NCI-H187 (cell line): ENCODE results near the gene HIGD1B.

Experiments used
- DNase-seq, 2 experiments: peaks; one replicate each; lab custom pipeline; 2025; lab: John Stamatoyannopoulos, UW

HIGD1B gene

DNA sequence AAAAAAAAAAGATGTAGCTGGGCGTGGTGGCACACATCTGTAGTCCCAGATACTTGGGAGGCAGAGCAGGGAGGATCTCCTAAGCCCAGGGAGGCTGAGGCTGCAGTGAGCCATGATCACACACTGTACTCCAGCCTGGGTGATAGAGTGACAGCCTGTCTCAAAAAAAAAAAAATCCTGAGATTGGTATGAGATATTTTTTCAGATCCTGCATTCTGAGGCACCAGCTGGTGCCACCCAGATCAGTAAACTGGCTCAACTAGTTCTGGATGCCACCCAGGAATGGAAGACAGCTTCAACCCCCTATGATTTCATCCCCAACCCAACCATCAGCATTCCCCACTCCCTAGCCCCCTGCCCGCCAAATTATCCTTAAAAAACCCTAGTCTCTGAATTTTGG, 10.5 kb upstream of the HIGD1B start:
- DNase-seq = no peak

DNA sequence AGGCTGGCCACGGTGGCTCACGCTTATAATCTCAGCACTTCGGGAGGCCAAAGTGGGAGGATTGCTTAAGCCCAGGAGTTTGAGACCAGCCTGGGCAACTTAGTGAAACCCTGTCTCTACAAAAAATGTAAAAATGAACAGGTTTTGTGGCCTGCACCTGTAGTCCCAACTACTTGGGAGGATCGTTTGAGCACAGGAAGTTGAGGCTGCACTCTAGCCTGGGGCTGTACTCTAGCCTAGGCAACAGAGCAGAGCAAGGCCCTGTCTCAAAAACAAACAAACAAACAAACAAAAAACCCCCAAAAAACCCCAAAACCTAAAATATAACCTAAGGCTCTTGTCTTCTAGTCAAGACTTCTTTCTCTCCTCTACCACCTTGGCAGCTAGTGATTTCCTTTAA, 7.4 kb upstream of the HIGD1B start:
- DNase-seq = no peak

DNA sequence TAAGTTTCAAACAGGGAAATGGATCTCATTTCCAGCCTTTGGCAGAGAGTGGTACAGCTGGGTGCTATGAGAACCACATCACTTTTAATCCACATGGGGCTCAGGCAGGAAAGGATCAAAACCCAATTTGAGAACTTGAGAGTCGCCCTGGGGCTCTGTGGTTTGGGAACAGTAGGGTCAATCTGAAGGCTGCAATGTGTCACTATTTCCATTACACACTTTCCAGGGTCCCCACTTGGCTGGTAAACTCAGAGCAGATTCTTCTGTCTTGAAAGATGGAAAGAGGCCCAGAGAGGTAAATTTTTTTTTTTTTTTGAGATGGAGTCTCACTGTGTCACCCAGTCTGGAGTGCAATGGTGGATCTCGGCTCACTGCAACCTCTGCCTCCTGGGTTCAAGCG, 6.7 kb upstream of the HIGD1B start:
- DNase-seq = no peak

DNA sequence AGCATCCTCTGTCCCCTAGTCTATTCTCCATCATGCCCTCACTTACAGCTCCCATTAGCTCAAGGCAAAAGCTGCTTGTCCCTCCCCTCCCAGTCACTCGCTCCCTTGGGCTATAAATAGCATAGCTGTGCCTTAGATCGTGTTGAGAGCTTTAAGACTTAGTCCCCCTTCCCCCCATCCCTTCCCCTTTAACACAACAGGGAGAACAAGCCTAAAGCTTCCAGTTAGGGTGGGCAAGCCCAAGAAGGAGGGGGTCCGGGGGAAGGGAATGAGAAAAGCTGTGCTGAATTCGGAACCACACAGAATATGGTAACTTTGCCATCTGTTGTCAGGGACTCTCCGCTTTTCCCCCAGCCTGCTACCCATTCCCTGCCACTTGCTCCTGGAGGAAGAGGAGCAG, 4.9 kb upstream of the HIGD1B start:
- no peak for DNase-seq

DNA sequence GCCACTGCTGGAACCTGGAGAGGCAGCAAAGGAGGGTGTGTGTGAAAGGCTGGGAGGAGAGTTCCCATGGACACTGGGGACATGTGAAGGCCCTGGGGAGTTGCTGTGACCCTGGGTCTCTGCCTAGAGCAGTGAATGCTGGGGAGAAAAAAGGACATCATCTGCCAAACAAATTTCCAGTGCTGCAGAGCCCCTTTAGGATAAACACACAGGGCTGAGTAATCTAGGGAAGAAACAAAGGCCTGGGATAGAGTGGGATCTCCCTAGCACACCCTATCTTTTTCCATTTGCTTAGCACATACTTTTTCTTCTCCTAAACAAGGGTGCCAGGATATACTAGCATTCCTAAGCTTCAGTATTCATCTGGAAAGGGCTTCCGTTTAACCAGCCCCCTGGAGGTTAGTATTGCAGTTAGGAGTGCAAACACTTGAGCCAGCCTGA, 3.3 kb upstream of the HIGD1B start:
- no peak for DNase-seq

DNA sequence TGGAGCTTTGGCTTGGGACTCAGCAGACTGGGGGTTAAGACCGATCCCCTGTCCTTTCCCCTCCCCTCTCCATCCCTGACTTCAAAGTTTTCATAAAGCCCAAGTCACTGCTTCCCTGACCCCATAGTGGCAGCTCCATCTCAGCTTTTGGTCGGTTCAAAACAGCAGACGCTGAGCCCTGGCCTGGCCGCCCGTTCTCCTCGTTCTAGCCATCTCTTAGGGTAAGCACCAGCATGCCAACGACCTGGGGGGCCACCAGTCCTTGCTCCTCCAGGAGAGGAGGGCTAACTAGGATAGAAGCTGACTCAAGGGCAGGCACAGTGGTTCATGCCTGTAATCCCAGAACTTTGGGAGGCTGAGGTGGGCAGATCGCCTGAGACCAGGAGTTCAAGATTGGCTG, 1.5 kb upstream of the HIGD1B start:
- no peak for DNase-seq

DNA sequence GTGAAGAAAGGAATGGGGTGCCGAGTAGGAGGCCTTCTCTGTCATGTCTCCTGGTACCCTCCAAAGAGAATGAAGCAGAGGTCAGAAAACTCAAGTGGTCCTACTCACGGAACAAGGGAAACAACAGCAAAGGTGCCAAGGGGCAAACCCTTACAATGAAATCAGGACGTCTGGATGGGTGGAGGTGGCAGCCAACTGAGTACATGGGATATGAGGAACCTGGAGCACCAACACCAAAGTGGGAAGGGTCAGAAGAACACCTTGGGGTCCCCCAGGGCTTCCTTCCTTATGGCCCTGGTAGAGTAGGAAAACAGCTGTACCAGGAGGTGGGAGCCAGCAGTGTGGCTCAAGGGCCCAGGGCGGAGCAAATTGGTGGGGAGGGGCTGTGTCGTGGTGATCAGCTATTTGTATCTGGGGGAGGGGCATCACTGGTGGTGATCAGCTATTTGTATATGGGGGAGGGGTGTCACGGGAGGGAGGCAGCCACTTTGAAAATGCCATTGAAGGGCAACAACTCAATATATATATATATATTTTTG, 643 bp downstream of the HIGD1B start:
- no peak for DNase-seq

DNA sequence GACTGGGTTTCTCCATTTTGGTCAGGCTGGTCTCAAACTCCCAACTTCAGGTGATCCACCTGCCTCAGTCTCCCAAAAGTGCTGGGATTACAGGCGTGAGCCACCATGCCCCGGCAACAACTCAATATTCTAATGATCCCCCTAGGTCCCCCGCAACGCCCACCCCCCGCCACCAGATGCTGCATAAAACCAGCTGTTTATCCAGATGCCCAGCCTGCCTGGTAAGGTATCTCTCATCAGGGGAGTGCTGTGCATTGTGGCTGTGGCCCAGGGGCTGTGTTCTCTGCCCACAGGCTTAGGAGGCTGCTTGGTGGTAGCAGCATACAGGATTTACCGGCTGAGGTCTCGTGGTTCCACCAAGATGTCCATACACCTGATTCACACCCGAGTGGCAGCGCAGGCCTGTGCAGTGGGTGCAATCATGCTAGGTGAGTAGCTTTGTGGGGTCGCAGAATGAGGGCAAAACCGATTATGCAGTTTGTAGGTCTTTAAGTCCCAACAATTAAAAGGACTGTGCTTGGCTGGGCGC, 1.3 kb downstream of the HIGD1B start:
- DNase-seq = no peak

DNA sequence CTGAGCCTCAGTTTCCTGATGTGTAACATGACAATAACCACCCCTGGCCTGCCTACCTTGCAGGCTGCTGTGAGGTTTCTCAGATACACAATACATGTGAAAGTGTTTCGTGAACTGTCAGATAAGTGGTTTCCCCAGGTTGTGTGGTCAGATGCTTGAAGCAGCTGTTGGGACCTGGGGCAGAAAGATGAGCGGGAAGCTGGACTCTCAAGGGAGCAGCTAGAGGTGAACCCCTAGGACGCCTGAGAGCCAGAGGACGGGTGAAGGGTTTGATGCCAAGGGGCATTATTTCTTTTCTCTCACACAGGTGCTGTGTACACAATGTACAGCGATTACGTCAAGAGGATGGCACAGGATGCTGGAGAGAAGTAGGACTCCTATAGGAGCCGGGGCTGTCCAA, 2.3 kb downstream of the HIGD1B start:
- DNase-seq = no peak

DNA sequence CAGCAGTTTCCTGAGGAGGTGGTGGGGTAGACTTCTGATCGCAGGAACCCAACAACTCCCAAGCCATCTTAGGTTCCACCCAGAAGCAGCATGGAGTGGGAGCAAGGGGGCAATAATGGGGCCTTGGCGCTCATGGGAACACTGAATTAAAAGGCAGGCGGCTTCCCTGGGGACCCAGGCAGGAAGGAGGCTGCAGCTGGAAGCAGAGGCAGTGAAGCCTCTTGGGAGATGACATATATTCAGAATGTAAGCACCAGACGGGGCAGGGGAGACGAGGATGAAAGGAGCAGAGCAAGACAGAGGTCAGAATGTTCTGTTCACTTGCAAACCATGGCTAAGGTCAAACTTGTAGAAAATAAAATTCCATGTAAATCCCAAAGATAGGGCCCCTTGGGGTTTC, 2.9 kb downstream of the HIGD1B start:
- DNase-seq = no peak

DNA sequence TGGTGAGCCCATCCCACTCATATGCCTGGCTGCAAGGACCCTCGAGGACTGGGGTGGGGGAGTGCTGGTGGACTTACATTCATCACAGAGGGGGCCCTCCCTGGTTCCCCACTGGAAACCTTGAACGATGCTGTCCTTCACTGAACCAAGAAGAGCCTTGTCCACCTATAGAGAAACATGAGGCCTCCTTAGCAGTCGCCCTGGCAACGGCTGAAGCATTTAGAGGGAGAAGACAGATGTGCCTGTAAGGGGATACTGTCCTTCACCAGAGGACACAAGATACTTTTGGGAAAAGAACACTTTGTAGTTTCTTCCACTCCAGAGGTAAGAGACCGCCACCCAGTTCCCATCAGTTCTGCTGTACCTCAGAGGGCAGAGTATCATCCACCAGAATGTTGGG, 6.5 kb downstream of the HIGD1B start:
- no peak for DNase-seq

DNA sequence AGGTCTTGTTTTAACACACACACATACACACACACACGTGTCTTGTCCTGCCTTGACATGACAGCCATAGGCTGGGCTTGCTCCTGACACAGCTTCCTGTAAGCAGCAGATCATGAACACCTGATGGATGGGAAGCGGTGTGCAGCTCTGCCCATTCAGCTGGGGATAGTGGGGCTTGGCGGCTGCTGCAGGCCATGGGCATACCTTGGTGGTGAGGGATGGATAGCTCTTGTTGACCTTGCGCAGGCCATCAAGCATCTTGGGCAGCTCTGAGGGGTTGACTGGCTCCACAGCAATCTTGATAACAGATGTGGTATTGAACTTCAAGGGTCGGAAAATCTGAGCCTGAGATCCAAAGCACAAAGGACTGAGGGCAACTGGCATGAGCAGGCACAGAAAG, 12.0 kb downstream of the HIGD1B start:
- no peak for DNase-seq

DNA sequence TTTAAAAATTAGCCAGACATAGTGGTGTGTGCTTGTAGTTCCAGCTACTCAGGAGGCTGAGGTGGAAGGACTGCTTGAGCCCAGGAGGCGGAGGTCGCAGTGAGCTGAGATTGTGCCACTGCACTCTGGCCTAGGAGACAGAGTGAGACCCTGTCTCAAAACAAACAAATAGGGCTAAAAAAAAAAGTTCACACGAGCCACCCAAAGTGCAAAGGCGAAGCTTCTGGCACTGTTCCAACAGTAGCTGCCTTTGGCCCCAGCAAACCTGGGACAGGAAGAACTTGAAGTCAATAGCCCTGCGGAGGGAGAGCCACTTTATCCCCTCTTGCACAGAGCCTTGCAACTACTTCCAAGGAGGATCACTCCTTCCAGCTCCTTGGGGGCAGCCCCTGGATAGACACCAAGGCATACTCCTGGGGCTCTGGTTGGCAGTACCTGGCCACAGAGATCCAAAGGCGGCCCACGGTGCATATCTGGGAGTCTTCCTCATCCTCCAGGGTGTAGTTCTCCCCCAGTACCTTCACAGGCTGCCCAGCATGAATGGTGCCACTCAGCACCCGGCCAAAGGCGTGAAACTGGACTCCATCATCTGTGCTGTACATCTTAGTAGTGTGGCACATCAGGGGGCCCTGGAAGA, 14.7 kb downstream of the HIGD1B start:
- DNase-seq = no peak

DNA sequence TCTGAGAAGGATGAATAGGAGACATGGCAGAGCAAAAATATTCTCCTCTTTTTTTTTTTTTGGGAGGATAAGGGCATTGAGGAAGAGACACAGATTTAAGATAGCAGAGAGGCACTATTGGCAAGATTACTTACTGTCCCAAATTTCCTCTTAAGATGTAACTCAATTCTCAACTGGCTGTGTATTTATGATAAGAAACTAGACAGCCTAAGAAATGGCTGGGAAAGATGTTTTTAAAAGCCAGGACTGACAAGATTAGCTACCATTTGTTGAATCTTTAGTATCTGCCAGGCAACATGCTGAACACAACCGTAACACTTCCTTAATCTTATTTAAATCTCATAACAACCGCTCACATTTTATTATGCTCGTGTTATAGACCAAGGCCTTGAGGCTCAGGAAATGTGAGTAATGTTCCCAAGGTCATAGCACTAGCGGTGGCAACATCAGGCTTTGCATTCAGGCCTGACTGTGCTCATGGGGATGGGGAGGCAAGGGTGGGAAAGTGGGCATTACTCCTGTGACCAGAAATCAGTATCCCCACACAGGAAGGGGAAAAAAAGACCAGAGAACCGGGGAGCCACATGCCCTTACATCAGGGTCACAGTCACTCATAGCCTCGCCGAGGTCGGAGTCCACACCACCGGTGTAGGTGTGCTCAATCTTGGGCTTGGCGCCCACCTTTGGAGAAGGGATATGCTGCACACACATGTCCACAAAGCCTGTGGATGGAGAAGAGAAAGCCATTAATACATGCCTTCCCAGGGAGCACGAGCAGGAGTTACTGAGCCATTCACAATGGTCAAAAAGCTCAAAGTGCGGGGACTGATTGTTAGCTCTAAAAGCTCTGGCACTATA, 15.6 kb downstream of the HIGD1B start:
- DNase-seq = no peak

DNA sequence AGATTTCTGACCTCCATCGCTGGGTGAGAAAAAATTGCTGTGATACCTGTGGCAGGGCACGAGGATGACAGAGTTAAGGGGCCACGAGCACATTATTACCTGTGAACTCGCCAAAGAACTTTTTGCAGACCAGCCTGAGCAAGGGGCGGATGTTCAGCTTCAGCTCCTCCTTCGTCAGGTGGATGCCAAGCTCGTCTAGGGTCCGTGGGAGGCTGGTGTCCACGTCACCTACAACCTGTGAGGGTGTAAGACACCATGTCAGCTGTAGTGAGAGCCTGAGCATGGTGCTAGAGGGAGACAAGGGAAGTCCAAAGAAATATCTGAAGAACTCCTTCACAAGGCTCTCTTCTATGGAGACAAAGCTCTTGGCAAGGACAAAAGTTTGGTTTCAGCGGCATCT, 17.1 kb downstream of the HIGD1B start:
- DNase-seq = no peak

DNA sequence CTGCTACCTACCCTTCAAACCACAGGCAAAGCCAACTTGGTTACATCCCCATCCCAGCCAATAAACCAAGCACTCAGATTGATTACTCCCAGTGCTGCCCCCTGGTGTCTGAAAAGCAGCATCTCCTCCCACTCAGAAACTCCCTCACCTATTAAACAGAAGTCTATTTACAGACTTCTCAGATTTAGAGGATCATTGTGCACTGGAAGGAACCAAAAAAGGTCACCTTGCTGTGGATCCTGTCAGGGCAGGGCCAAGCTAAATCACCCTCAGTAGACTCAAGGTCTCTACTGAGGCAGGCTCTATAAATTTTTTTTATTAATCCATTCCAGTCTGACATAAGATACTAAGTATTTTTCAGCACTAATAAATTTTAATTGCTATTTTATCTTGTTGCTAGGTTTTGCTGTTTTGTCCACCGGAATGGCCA, 17.6 kb downstream of the HIGD1B start:
- DNase-seq = peak in 1 of 2 experiments; percentile 8

DNA sequence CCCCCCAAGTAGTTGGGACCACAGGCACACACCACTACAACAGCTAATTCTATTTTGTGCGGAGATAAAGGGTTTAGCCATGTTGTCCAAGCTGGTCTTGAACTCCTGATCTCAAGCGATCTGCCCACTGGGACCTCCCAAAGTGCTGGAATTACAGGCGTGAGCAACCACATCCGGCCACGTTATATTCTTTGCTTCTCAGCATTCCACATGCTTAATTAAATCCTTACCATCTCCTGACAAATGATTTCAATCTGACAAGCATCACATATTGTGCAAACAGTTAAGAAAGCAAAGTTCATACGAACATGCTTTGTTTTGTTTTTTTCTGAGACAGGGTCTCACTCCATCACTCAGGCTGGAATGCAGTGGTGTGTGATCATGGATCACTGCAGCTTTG, 18.2 kb downstream of the HIGD1B start:
- no peak for DNase-seq

DNA sequence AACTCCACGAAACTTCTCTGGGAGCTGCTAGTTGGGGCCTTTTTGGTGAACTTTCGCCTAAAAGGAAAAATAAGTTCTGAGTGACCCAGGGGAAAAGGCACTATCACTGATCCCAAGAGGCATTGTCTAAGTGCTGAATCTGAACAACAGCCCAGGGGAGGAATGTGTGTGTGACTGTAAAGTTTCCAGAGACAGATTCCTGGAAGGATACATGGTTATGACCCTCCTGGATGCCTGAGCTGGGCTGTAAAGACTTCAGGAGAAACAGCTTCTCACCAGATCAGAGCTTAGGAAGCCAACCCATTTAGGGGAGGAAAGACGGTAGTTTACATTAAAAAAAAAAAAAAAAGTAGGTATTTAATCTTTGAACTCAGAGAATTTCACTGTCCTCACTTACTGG, 20.2 kb downstream of the HIGD1B start:
- DNase-seq = no peak

DNA sequence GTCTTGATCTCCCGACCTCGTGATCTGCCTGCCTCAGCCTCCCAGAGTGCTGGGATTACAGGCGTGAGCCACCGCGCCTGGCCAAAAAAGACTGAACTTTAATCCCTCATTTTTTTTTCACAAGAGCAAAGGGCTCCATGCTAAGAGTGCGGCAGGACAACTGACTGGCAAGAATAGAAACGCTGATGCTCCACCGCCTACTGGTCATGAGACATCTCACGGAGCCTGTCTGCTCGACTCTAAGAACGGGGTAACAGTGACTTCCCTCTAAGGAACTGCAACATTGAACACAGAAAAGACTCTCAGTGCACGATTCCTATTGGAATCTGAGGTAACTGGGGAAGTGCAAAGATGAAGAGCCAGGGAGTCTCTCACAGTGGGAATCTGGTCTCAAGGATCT, 23.9 kb downstream of the HIGD1B start:
- no peak for DNase-seq

DNA sequence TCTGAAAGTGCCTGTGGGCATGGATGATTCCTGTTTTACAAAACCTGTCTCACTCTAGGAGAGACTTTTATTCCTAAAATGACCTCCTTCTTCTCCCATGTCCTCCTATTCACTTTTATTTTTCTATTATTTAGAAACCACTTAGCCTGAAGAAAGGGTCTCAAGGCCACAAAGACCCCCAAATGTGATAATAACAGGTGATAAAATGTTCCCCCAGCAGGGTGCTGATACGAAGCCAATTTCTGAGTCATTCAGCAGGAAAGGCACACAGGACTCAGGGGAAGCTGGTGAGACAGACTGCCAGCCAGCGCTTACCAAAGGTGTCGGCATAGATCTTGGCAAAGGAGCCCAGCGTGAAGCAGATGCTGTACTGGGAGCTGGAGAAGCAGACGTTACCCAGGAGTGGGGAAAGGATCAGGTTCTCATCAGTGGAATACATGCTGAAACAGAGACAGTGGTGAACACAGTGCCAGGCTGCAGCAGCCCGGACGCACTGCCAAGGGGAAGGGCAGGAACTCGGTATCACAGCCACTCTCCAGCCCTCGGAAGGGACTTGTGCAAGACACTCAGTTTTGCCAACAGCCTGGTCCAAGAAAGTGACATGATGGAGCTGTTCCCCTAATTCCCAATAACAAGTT, 24.6 kb downstream of the HIGD1B start:
- no peak for DNase-seq

DNA sequence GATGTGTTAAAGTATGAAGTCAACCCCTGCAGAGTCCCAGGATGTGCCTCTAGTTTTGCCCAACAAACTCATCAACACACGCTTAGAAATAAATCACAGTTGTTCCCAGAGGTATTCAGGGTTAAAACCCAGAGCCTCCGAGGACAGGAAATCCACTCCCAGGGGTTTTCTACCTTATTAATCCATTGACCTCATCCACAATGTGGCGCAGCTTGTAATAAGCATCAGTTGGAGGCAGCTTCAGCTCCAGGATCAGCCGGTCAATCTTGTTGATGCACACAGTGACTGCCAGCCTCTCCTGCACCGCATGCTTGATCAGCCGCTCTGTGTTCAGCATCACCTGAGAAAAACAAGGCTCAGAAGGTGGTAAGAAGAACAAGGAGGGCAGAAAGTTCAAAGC, 28.1 kb downstream of the HIGD1B start:
- DNase-seq = no peak

DNA sequence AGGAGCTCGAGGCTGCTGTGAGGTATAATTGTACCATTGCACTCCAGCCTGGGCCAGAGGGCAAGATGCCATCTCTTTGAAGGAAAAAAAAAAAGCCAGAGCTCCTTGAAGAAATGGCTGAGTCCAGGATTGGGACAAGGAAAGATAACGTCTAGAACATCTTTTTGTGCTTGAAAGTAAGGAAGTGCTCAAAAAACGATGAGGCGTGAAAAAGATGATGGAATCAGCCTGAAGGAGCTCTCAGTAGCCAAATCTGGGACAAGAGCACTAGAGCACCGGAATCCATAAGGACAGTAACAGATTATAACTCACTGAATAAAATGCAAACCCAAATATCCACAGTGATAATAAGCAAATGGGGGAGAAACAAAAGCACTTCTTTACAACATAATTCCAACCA, 29.4 kb downstream of the HIGD1B start:
- DNase-seq = no peak
